ENCODE results near the gene JAK1.
"Not testable (repeated sequence)": the region's sequence is repeated elsewhere in the genome, so short reads cannot be mapped to it uniquely, and the experiment has no call there.

The JAK1 gene

GRCh38 chr1:64966158-64966971 is at the start of gene JAK1:
JAK1 (minus strand) TSS chr1:64966549; CDS start chr1:64886264, 80,285 bp downstream.
- peak; percentile 81 for DNase-seq (ENCODE audit: low read depth)

GRCh38 chr1:65014321-65014720 is 48.0 kb upstream of the JAK1 start:
- DNase-seq (ENCODE audit: low read depth): no peak

GRCh38 chr1:65011983-65012382 is 45.6 kb upstream of the JAK1 start:
- DNase-seq (ENCODE audit: low read depth): no peak

- no peak for DNase-seq (ENCODE audit: low read depth)
These were observed 43.5 kb upstream of the JAK1 start for GRCh38 chr1:65009724-65010420.

GRCh38 chr1:65009176-65009575 is 42.8 kb upstream of the JAK1 start:
- no peak for DNase-seq (ENCODE audit: low read depth)

- DNase-seq (ENCODE audit: low read depth): no peak
These were observed 40.5 kb upstream of the JAK1 start for GRCh38 chr1:65006806-65007205.

- DNase-seq (ENCODE audit: low read depth): no peak
These were observed 36.9 kb upstream of the JAK1 start for GRCh38 chr1:65003316-65003664.

GRCh38 chr1:65002508-65003315 is 36.4 kb upstream of the JAK1 start:
- peak; percentile 53 for DNase-seq (ENCODE audit: low read depth)

GRCh38 chr1:65002156-65002507 is 35.8 kb upstream of the JAK1 start:
- no peak for DNase-seq (ENCODE audit: low read depth)

GRCh38 chr1:65001231-65001792 is 35.0 kb upstream of the JAK1 start:
- DNase-seq (ENCODE audit: low read depth): peak; percentile 68

- not testable (repeated sequence) for DNase-seq (ENCODE audit: low read depth)
These were observed 32.1 kb upstream of the JAK1 start for GRCh38 chr1:64998425-64998948.

GRCh38 chr1:64996541-64997257 is 30.4 kb upstream of the JAK1 start:
- no peak for DNase-seq (ENCODE audit: low read depth)

- no peak for DNase-seq (ENCODE audit: low read depth)
These were observed 29.0 kb upstream of the JAK1 start for GRCh38 chr1:64995316-64995715.

- no peak for DNase-seq (ENCODE audit: low read depth)
These were observed 20.8 kb upstream of the JAK1 start for GRCh38 chr1:64986903-64987871.

- DNase-seq (ENCODE audit: low read depth): no peak
These were observed 18.4 kb upstream of the JAK1 start for GRCh38 chr1:64984737-64985136.

- no peak for DNase-seq (ENCODE audit: low read depth)
These were observed 17.8 kb upstream of the JAK1 start for GRCh38 chr1:64984106-64984505.

- no peak for DNase-seq (ENCODE audit: low read depth)
These were observed 16.8 kb upstream of the JAK1 start for GRCh38 chr1:64983110-64983509.

GRCh38 chr1:64981601-64982533 is 15.5 kb upstream of the JAK1 start:
- DNase-seq (ENCODE audit: low read depth): no peak

Data from activated T-cell treated with anti-CD3 and anti-CD28 coated beads for 24 hours (primary cell).